Measurements from ENCODE around the gene FBXL17.

DNA sequence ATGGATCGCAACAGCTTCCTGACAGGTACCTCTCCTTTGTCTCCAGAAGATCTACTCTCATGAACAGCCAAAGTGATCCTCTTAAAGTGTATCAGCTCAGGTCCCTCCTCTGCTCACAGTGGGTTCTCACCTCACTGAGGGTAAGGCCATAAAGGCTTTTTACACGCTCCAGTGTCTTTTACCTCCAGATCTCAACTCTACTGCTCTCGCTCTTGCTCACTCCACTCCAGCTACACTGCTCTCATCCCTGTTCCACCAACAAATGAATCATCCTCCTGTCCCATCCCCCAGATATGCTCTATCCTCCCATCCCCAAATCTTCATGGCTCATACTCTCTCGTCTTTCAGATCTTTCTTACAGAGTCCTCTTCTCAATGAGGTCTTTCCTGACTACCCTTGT is 462.5 kb downstream of the FBXL17 start:
- TF ChIP-seq, protein P1, sequence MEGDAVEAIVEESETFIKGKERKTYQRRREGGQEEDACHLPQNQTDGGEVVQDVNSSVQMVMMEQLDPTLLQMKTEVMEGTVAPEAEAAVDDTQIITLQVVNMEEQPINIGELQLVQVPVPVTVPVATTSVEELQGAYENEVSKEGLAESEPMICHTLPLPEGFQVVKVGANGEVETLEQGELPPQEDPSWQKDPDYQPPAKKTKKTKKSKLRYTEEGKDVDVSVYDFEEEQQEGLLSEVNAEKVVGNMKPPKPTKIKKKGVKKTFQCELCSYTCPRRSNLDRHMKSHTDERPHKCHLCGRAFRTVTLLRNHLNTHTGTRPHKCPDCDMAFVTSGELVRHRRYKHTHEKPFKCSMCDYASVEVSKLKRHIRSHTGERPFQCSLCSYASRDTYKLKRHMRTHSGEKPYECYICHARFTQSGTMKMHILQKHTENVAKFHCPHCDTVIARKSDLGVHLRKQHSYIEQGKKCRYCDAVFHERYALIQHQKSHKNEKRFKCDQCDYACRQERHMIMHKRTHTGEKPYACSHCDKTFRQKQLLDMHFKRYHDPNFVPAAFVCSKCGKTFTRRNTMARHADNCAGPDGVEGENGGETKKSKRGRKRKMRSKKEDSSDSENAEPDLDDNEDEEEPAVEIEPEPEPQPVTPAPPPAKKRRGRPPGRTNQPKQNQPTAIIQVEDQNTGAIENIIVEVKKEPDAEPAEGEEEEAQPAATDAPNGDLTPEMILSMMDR (IDR thresholded peaks at IDR 0.05): no peak
- TF ChIP-seq ZFX (IDR thresholded peaks at IDR 0.05; ENCODE audit: borderline replicate concordance): no peak

Measured in 22Rv1 (cell line).